ENCODE results near the gene TSC2. TPM values are rescaled to one million over a fixed set of nuclear protein-coding genes. Genes with fewer than 3 reads are reported as not detected.

The TSC2 gene
- total and polyA plus RNA-seq, 2 donors (not counting 3 experiments of a cell fraction or from before 2014, with no cell fraction given), result 87.9 to 144 TPM

DNA sequence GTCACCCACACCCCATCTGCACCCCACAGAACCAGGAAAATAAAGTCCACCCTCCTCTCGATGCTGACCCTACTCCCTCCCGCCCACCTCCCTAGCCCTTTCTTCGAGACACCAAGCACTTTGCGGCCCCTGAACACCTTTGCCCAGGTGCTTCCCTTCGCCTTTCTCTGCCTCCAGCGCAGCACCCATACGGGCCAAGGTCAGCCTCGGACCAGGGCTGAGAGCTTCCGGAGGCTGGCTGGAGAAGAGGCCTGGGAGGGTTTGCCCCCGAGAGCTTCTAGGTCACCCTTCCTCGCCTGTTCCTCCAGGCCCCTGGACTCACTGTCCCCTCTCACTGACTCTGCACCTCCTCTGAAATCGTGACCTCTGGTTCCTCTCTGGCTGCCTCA is 23.8 kb upstream of the TSC2 start:
- ChIA-PET CTCF (interaction anchor here (0.6 to 8.9 kb wide), 12 partner anchors 8 to 443 kb away, joined by 3 to 137 read pairs (median 6); partner anchors contain the start of gene ECI1), POLR2A (interaction anchor here (3.1 kb wide), 1 partner anchor 131 kb away, joined by 20 read pairs; the partner anchor contains the start of gene TRAF7)
- peaks cover 4 to 11% of the 10 kb centered on the region in 2 experiments for H3K27me3 ChIP-seq (ENCODE audit: control insufficient read depth in 2 of 2, insufficient read depth in 2 of 2, low read length in 2 of 2)
- H4K20me1 ChIP-seq (replicated peaks; ENCODE audit: control insufficient read depth, extremely low read depth, insufficient read depth, low read length), result no peaks in the 10 kb centered on the region
- no TSS peak for BruUV-seq (replicated peaks)
- no peaks in the 10 kb centered on the region for H3K36me3 ChIP-seq (ENCODE audit: control insufficient read depth in 2 of 2, extremely low read depth in 1 of 2, insufficient read depth in 2 of 2, low read length in 2 of 2)
- H3K9me3 ChIP-seq (replicated peaks; ENCODE audit: control insufficient read depth, insufficient read depth, low read length), result no peaks in the 10 kb centered on the region
- intact Hi-C loops (cut with micrococcal nuclease) (no loop called here), dilution Hi-C loops (cut with MboI; ENCODE audit: extremely low pct_ligation_motif_present, low sequenced_read_pairs) (no loop called here)
- H3K4me1 ChIP-seq (ENCODE audit: control insufficient read depth, extremely low read depth, insufficient read depth, low read length), result peaks cover 28% of the 10 kb centered on the region
- H3K79me2 ChIP-seq (ENCODE audit: control insufficient read depth, insufficient read depth, low read length), result peaks cover 15% of the 10 kb centered on the region
- TF ChIP-seq, protein P1, sequence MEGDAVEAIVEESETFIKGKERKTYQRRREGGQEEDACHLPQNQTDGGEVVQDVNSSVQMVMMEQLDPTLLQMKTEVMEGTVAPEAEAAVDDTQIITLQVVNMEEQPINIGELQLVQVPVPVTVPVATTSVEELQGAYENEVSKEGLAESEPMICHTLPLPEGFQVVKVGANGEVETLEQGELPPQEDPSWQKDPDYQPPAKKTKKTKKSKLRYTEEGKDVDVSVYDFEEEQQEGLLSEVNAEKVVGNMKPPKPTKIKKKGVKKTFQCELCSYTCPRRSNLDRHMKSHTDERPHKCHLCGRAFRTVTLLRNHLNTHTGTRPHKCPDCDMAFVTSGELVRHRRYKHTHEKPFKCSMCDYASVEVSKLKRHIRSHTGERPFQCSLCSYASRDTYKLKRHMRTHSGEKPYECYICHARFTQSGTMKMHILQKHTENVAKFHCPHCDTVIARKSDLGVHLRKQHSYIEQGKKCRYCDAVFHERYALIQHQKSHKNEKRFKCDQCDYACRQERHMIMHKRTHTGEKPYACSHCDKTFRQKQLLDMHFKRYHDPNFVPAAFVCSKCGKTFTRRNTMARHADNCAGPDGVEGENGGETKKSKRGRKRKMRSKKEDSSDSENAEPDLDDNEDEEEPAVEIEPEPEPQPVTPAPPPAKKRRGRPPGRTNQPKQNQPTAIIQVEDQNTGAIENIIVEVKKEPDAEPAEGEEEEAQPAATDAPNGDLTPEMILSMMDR (IDR thresholded peaks at IDR 0.05; ENCODE audit: extremely low read depth in 1 of 2, insufficient read depth in 1 of 2, low read depth in 1 of 2, low read length in 2 of 2), result no peak
- no peak for TF ChIP-seq MYC (IDR thresholded peaks at IDR 0.05; ENCODE audit: low read depth, low read length)
- H3K27ac ChIP-seq (ENCODE audit: insufficient read depth, low read depth, low read length), result no peak overlapping the region
- H3K4me2 ChIP-seq (ENCODE audit: insufficient read depth, low read length), result no peak overlapping the region
- peak; percentile 21 for FAIRE-seq
- H3K4me3 ChIP-seq (replicated peaks in 1 of 3; ENCODE audit: insufficient read depth in 1 of 3, low read depth in 1 of 3, low read length in 3 of 3), result no peak overlapping the region
- no peak overlapping the region for H3K9ac ChIP-seq (replicated peaks; ENCODE audit: extremely low read depth, insufficient read depth, low read length)
- H2AFZ ChIP-seq (ENCODE audit: low read depth, low read length), result no peak overlapping the region
- no peaks in the 10 kb centered on the region for H3K9me1 ChIP-seq (replicated peaks; ENCODE audit: control insufficient read depth, extremely low read depth, insufficient read depth, low read length)
- DNase-seq (ENCODE audit: low read depth, low spot score), result no peak

DNA sequence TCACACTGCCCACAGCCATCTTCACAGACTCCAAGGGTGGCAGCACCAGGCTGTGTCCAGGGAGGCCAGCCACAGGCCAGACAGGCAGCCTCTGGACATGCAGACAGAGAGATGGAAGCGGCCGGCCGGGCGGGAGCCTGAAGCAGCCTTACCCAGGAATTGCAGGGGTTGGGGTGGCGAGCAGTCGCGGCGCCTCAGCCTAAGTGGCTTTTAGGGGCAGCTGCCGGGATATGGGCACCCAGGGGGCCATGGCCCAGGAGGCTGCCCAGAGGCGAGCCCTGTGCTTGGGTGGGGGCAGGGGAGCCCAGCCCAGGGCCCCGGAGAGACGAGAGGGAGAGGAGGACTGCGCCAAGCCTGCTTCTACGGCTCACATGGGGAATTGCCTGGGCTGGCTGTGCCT is 22.5 kb upstream of the TSC2 start:
- CTCF ChIA-PET, result interaction anchor here (1.4 kb wide), 1 partner anchor 115 kb away, joined by 6 read pairs; no protein-coding TSS in a partner anchor
- peaks cover 26% of the 10 kb centered on the region for H3K4me1 ChIP-seq (ENCODE audit: control insufficient read depth, extremely low read depth, insufficient read depth, low read length)
- H3K9me1 ChIP-seq (replicated peaks; ENCODE audit: control insufficient read depth, extremely low read depth, insufficient read depth, low read length), result no peaks in the 10 kb centered on the region
- H3K4me3 ChIP-seq (replicated peaks in 1 of 3; ENCODE audit: insufficient read depth in 1 of 3, low read depth in 1 of 3, low read length in 3 of 3), result no peak overlapping the region
- no peaks in the 10 kb centered on the region for H4K20me1 ChIP-seq (replicated peaks; ENCODE audit: control insufficient read depth, extremely low read depth, insufficient read depth, low read length)
- no TSS peak for BruUV-seq (replicated peaks)
- no peak overlapping the region for H3K9ac ChIP-seq (replicated peaks; ENCODE audit: extremely low read depth, insufficient read depth, low read length)
- no peak overlapping the region for H3K4me2 ChIP-seq (ENCODE audit: insufficient read depth, low read length)
- no peaks in the 10 kb centered on the region for H3K9me3 ChIP-seq (replicated peaks; ENCODE audit: control insufficient read depth, insufficient read depth, low read length)
- peaks cover 3 to 4% of the 10 kb centered on the region in 2 experiments for H3K27me3 ChIP-seq (ENCODE audit: control insufficient read depth in 2 of 2, insufficient read depth in 2 of 2, low read length in 2 of 2)
- TF ChIP-seq POLR2AphosphoS5 (IDR thresholded peaks at IDR 0.05; ENCODE audit: insufficient read depth, low read depth, low read length) (no peak), MYC (IDR thresholded peaks at IDR 0.05; ENCODE audit: low read depth, low read length) (no peak), FOS (IDR thresholded peaks at IDR 0.05; ENCODE audit: borderline replicate concordance, insufficient read depth, low read length) (no peak), POLR2A (IDR thresholded peaks at IDR 0.05; ENCODE audit: low read depth, low read length) (no peak), GATA2 (IDR thresholded peaks at IDR 0.05; ENCODE audit: insufficient read depth, insufficient read length, low read depth, low read length) (no peak), JUN (IDR thresholded peaks at IDR 0.05; ENCODE audit: borderline replicate concordance, insufficient read depth, insufficient read length, low read depth) (no peak)
- TF ChIP-seq, protein P2, sequence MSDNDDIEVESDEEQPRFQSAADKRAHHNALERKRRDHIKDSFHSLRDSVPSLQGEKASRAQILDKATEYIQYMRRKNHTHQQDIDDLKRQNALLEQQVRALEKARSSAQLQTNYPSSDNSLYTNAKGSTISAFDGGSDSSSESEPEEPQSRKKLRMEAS (IDR thresholded peaks at IDR 0.05; ENCODE audit: insufficient read depth, insufficient read length), result no peak
- TF ChIP-seq, protein P1 (IDR thresholded peaks at IDR 0.05; ENCODE audit: extremely low read depth in 1 of 2, insufficient read depth in 1 of 2, low read depth in 1 of 2, low read length in 2 of 2), result no peak
- H3K79me2 ChIP-seq (ENCODE audit: control insufficient read depth, insufficient read depth, low read length), result peaks cover 15% of the 10 kb centered on the region
- H3K27ac ChIP-seq (ENCODE audit: insufficient read depth, low read depth, low read length), result no peak overlapping the region
- H2AFZ ChIP-seq (ENCODE audit: low read depth, low read length), result no peak overlapping the region
- POLR2A ChIA-PET, result no interaction called here
- FAIRE-seq (no peak), DNase-seq (ENCODE audit: low read depth, low spot score) (no peak)
- dilution Hi-C loops (cut with MboI; ENCODE audit: extremely low pct_ligation_motif_present, low sequenced_read_pairs) (loop anchor here (25.0 kb wide), 1 partner anchor 137 kb away; the partner anchor contains the start of gene TRAF7), intact Hi-C loops (cut with micrococcal nuclease) (no loop called here)
- no peaks in the 10 kb centered on the region for H3K36me3 ChIP-seq (ENCODE audit: control insufficient read depth in 2 of 2, extremely low read depth in 1 of 2, insufficient read depth in 2 of 2, low read length in 2 of 2)

Data from endothelial cell of umbilical vein (primary cell).